Right lobe of liver (tissue), 6 donors: ENCODE measurements around the gene NR1H4. TPM values are rescaled to one million over a fixed set of nuclear protein-coding genes. Genes with fewer than 3 reads are reported as not detected.
A peak's percentile ranks its signal among the peaks of the same experiment; 100 is the strongest.
"Not testable (repeated sequence)": the region's sequence is repeated elsewhere in the genome, so short reads cannot be mapped to it uniquely, and the experiment has no call there.

Experiments used
- ATAC-seq, 4 donors: fragments of 200-7000 bp; cut with Tn5 transposase; one replicate each; pipeline ENCODE4 v1.9.1; 2020; ENCODE audit warnings: mild to moderate bottlenecking in 4 of 4, moderate library complexity in 4 of 4
- DNase-seq, 3 donors: peaks; one replicate each; pipeline ENCODE4 v3.0.0-alpha.2; 2020
- H3K27ac ChIP-seq, 3 donors: fragments of 200-600 bp; one replicate each; pipeline ENCODE4 v1.8.0; 2022
- H3K27me3 ChIP-seq, 2 donors: fragments of 200-600 bp; one replicate each; pipeline ENCODE4 v1.8.0; 2022
- H3K36me3 ChIP-seq, 4 donors: fragments of 200-600 bp; sonication (generic) in 1 of 4; one replicate each; pipeline versions ENCODE4 v1.5.1 to v1.8.0; 2017 to 2022; ENCODE audit warnings: control low read depth in 1 of 4
- H3K4me1 ChIP-seq, 4 donors: fragments of 200-600 bp; sonication (generic) in 1 of 4; one replicate each; pipeline versions ENCODE4 v1.5.1 to v1.8.0; 2017 to 2022; ENCODE audit warnings: control low read depth in 1 of 4
- H3K4me3 ChIP-seq, 3 donors: fragments of 200-600 bp; one replicate each; pipeline ENCODE4 v1.8.0; 2022
- H3K9me3 ChIP-seq, 4 donors: fragments of 200-600 bp; sonication (generic) in 1 of 4; one replicate each; pipeline versions ENCODE4 v1.5.1 to v1.8.0; 2017 to 2022; ENCODE audit warnings: control low read depth in 1 of 4
- CTCF ChIP-seq, 4 donors: fragments of 200-600 bp in 3 of 4; fragments of 450-650 bp in 1 of 4; IDR thresholded peaks; one replicate each; pipeline versions ENCODE4 v1.5.1 to v1.8.0; 2016 to 2022; ENCODE audit warnings: antibody characterized with exemption in 4 of 4, mild to moderate bottlenecking in 2 of 4
- POLR2A ChIP-seq: fragments of 450-650 bp; IDR thresholded peaks from one replicate; pipeline ENCODE4 v1.6.1; 2017; ENCODE audit warnings: antibody characterized with exemption, mild to moderate bottlenecking
- WGBS: methylation state at CpG from one replicate; pipeline ENCODE4 v1.1.6; 2018; ENCODE audit warnings: low coverage, low lambda C conversion rate; ENCODE audit not compliant: insufficient coverage; ENCODE audit errors: missing lambda C conversion rate; 5-methylcytosine and 5-hydroxymethylcytosine counted together
- intact Hi-C, 2 donors: fragments of 100-400 bp; cut with DNase I; formaldehyde crosslinking; loops; one replicate each; pipeline versions ENCODE4 v1.11.2 to v1.14.1; 2022
- total RNA-seq, 6 experiments: library from RNA; depleted of rRNA in 2 of 6; stranded (reverse); fragments of >200 nt in 2 of 6; fragmentation: NEBNext Ultra II Directional in 3 of 6; extraction: Animal tissue kit (Norgen Biotek cat#: 25700) in 3 of 6; gene quantifications; one replicate each; pipeline versions ENCODE4 v1.1.0 to v1.2.4, GENCODE V29; 2016 to 2023
- donor health status: DM: no; HTN: yes; CAD: no.
- donor health status: DM: no; HTN: no; CAD: no.
- donor health status: DM: no; HTN: no; CAD: no.
- donor health status: DM: no; HTN: yes; CAD: no.
- donor health status: DM: no; HTN: yes; CAD: no.

Gene NR1H4
- total RNA-seq, 6 experiments from 2014 or later: 52.4 to 81.7 (median 62.6) TPM

GRCh38 chr12:100494538-100494937, 20.9 kb downstream of the NR1H4 start:
- 76% methylated on average over 2 of the region's 2 CpGs for WGBS
- DNase-seq (no peak), ATAC-seq (no peak)
- Histone ChIP-seq H3K9me3 (no peaks in the 10 kb centered on the region), H3K4me1 (peaks cover 0 to 27% (median 0%) of the 10 kb centered on the region in 4 donors), H3K27ac (no peak overlapping the region), H3K4me3 (no peak overlapping the region), H3K36me3 (peaks cover 3 to 75% (median 11%) of the 10 kb centered on the region in 4 donors), H3K27me3 (no peaks in the 10 kb centered on the region)
- intact Hi-C loops: no loop called here
- no peak for TF ChIP-seq CTCF (IDR thresholded peaks at IDR 0.05)
- no peak for TF ChIP-seq POLR2A

DNA sequence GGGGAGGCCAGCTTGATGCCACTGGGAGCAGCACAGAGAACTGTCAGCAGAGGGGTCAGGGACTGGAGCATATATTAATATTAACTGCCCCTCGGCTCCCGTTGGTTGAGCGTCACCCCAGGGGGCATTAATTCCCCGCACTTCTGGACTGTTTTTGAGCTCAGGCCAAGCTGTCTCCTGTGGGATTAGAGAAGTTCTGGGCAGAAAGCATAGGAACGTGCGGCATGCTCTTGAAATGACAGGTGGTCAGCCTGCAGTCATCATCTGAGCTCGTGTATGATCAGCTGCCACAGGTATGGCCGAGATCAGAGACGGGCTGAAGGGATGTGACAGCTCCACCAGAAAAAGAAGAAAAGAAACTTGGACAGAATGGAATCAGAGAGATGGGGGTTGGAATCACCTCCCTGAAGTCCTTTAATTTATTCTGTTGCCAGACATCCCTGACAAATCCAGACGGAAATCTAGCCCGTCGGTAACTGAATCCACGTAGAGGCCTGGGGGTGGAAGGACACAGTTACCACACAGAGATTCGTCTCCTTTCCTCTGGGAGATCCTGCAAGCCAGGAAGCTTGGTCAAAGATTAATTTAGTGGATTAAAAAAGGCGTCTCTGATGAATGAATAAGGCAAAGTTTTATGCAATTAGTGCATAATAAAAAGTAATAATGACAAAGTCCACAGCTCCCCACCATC, 23.6 kb downstream of the NR1H4 start:
- Histone ChIP-seq H3K36me3 (peaks cover 3 to 84% (median 9%) of the 10 kb centered on the region in 4 donors), H3K4me1 (peaks cover 0 to 37% (median 0%) of the 10 kb centered on the region in 4 donors), H3K27me3 (no peaks in the 10 kb centered on the region), H3K9me3 (no peaks in the 10 kb centered on the region), H3K4me3 (no peak overlapping the region), H3K27ac (peak overlapping the region in 2 of 3 donors; percentile 6 to 14)
- TF ChIP-seq CTCF (IDR thresholded peaks at IDR 0.05) (no peak), POLR2A (no peak)
- ATAC-seq (peak in 3 of 4 donors; percentile 5 to 26 (median 6)), DNase-seq (no peak)
- intact Hi-C loops: no loop called here
- WGBS: 48% methylated on average over 13 of the region's 15 CpGs

GRCh38 chr12:100498141-100498540, 24.5 kb downstream of the NR1H4 start:
- H3K9me3 ChIP-seq: no peaks in the 10 kb centered on the region
- H3K27ac ChIP-seq: peak overlapping the region in 1 of 3 donors; percentile 14
- no peak overlapping the region for H3K4me3 ChIP-seq
- H3K36me3 ChIP-seq: peaks cover 0 to 75% (median 6%) of the 10 kb centered on the region in 4 donors
- no peak for ATAC-seq
- TF ChIP-seq CTCF (IDR thresholded peaks at IDR 0.05) (no peak), POLR2A (no peak)
- no peaks in the 10 kb centered on the region for H3K27me3 ChIP-seq
- intact Hi-C loops: no loop called here
- DNase-seq: no peak
- WGBS: 82% methylated on average over 9 of the region's 10 CpGs
- H3K4me1 ChIP-seq: peaks cover 0 to 46% (median 3%) of the 10 kb centered on the region in 4 donors

DNA sequence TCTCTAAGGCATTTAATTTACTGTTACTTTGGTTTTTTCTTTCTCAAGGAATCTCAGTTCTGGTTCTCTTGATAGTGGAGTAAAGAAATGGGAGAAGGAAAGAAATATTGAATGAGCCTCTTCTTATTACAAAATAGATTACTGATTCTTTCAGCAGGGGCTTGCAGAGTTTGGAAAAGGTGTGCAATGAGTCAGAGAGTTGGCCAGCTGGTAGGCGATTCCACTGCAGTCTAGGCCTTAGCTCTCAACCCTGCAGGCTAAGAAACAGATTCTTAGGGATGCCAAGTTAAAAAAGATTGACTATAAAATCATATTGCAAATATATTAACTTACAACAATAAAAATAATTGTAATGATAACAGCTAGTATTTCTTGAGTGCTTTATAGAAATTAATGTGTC, 25.8 kb downstream of the NR1H4 start:
- Histone ChIP-seq H3K9me3 (no peaks in the 10 kb centered on the region), H3K36me3 (peaks cover 0 to 63% (median 3%) of the 10 kb centered on the region in 4 donors), H3K27ac (no peak overlapping the region), H3K4me3 (no peak overlapping the region), H3K4me1 (peaks cover 0 to 44% (median 3%) of the 10 kb centered on the region in 4 donors), H3K27me3 (no peaks in the 10 kb centered on the region)
- TF ChIP-seq POLR2A (no peak), CTCF (IDR thresholded peaks at IDR 0.05) (no peak)
- ATAC-seq (no peak), DNase-seq (no peak)
- 77% methylated on average over 1 of the region's 1 CpG for WGBS
- intact Hi-C loops: no loop called here

DNA sequence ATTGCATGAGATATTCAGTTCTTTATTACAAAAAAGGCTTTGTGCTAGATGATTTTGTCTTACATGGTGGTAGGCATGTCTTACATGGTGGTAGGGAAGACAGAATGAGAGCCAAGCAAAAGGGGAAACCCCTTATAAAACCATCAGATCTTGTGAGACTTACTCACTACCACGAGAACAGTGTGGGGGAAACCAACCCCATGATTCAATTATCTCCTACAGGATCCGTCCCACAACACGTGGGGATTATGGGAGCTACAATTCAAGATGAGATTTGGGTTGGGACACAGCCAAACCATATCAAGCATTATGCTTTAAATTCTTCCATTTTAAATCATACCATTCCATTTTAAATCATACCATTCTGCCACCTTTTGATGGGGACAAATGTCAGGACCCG, 29.1 kb downstream of the NR1H4 start:
- Histone ChIP-seq H3K4me1 (peaks cover 0 to 59% (median 6%) of the 10 kb centered on the region in 4 donors), H3K27ac (peak overlapping the region; percentile 84 to 95 (median 94)), H3K4me3 (peak overlapping the region in 2 of 3 donors; percentile 47 to 51), H3K36me3 (peaks cover 0 to 30% (median 0%) of the 10 kb centered on the region in 4 donors)
- H3K27me3 ChIP-seq, intact Hi-C loops, DNase-seq, H3K9me3 ChIP-seq: not testable (repeated sequence)
- peak in 2 of 4 donors; percentile 0 to 9 for ATAC-seq
- 32% methylated on average over 4 of the region's 4 CpGs for WGBS
